Measurements from ENCODE around the gene AMBN.

- TF ChIP-seq SIN3A (IDR thresholded peaks at IDR 0.05; ENCODE audit: borderline replicate concordance, insufficient read depth, low read length) (no peak), POLR2AphosphoS5 (IDR thresholded peaks at IDR 0.05; ENCODE audit: low read depth, low read length) (no peak), TAF1 (IDR thresholded peaks at IDR 0.05; ENCODE audit: borderline replicate concordance, insufficient read depth, low read length) (no peak)
- TF ChIP-seq, protein P1, sequence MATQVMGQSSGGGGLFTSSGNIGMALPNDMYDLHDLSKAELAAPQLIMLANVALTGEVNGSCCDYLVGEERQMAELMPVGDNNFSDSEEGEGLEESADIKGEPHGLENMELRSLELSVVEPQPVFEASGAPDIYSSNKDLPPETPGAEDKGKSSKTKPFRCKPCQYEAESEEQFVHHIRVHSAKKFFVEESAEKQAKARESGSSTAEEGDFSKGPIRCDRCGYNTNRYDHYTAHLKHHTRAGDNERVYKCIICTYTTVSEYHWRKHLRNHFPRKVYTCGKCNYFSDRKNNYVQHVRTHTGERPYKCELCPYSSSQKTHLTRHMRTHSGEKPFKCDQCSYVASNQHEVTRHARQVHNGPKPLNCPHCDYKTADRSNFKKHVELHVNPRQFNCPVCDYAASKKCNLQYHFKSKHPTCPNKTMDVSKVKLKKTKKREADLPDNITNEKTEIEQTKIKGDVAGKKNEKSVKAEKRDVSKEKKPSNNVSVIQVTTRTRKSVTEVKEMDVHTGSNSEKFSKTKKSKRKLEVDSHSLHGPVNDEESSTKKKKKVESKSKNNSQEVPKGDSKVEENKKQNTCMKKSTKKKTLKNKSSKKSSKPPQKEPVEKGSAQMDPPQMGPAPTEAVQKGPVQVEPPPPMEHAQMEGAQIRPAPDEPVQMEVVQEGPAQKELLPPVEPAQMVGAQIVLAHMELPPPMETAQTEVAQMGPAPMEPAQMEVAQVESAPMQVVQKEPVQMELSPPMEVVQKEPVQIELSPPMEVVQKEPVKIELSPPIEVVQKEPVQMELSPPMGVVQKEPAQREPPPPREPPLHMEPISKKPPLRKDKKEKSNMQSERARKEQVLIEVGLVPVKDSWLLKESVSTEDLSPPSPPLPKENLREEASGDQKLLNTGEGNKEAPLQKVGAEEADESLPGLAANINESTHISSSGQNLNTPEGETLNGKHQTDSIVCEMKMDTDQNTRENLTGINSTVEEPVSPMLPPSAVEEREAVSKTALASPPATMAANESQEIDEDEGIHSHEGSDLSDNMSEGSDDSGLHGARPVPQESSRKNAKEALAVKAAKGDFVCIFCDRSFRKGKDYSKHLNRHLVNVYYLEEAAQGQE (IDR thresholded peaks at IDR 0.05; ENCODE audit: insufficient read depth in 1 of 2, low read depth in 2 of 2, low read length in 2 of 2): no peak
Measured at GRCh38 chr4:70629469-70630090, 37.5 kb downstream of the AMBN start.

All from PFSK-1 (cell line).